Lower leg skin (tissue), 4 donors: ENCODE results near the gene GDF7. TPM values are rescaled to one million over a fixed set of nuclear protein-coding genes. Genes with fewer than 3 reads are reported as not detected.

ENCODE experiments used
- DNase-seq, 2 donors: peaks; one replicate each; pipeline ENCODE4 v3.0.0-alpha.2; 2019; ENCODE audit warnings: low spot score in 2 of 2
- H3K4me3 ChIP-seq: fragments of 200-600 bp; sonication (generic); 2 replicates; pipeline ENCODE4 v1.5.1; 2017; ENCODE audit warnings: mild to moderate bottlenecking, low read depth; ENCODE audit not compliant: poor library complexity, severe bottlenecking
- CTCF ChIP-seq, 3 donors: fragments of 450-650 bp; IDR thresholded peaks; one replicate each; pipeline ENCODE4 v1.5.1; 2016; ENCODE audit warnings: antibody characterized with exemption in 3 of 3, mild to moderate bottlenecking in 3 of 3, moderate library complexity in 2 of 3
- POLR2A ChIP-seq, 2 donors: fragments of 450-650 bp; IDR thresholded peaks; one replicate each; pipeline ENCODE4 v1.6.1; 2016 to 2017; ENCODE audit warnings: antibody characterized with exemption in 2 of 2, mild to moderate bottlenecking in 1 of 2, moderate library complexity in 1 of 2
- WGBS, 2 donors: methylation state at CpG; one replicate each; pipeline ENCODE4 v1.1.5; 2018; 5-methylcytosine and 5-hydroxymethylcytosine counted together
- intact Hi-C: fragments of 100-400 bp; cut with DNase I; formaldehyde crosslinking; loops from one replicate; pipeline ENCODE4 v1.15.0; 2023; ENCODE audit warnings: low total_unique reads
- total RNA-seq, 4 donors: library from RNA; depleted of rRNA; stranded (reverse); fragments of >200 nt; gene quantifications; one replicate each; pipeline ENCODE4 v1.1.0, GENCODE V29; 2016

GDF7 gene
- total RNA-seq, 4 donors from 2014 or later = 0.80 to 3.7 (median 2.4) TPM

GRCh38 chr2:20643060-20643459, 23.9 kb upstream of the GDF7 start:
- intact Hi-C loops = loop anchor here (10.0 kb wide), 1 partner anchor 198 kb away; the partner anchor contains the start of gene RHOB
- 81 to 83% methylated on average over 7 of the region's 7 CpGs for WGBS, 2 donors

GRCh38 chr2:20643826-20644225, 23.1 kb upstream of the GDF7 start:
- TF ChIP-seq POLR2A (IDR thresholded peaks at IDR 0.05) (no peak), CTCF (IDR thresholded peaks at IDR 0.05) (no peak)
- H3K4me3 ChIP-seq = no peak overlapping the region
- intact Hi-C loops = loop anchor here (10.0 kb wide), 1 partner anchor 199 kb away; the partner anchor contains the start of gene RHOB
- WGBS, 2 donors = 65 to 69% methylated on average over 3 of the region's 3 CpGs
- no peak for DNase-seq

More at GRCh38 chr2:20643060-20643459, 23.9 kb upstream of the GDF7 start:
- no peak for TF ChIP-seq POLR2A (IDR thresholded peaks at IDR 0.05)
- no peak for TF ChIP-seq CTCF (IDR thresholded peaks at IDR 0.05)
- DNase-seq = no peak
- H3K4me3 ChIP-seq = no peak overlapping the region

- no peak for DNase-seq
- H3K4me3 ChIP-seq = no peak overlapping the region
- TF ChIP-seq POLR2A (IDR thresholded peaks at IDR 0.05) (no peak), CTCF (IDR thresholded peaks at IDR 0.05) (no peak)
- 91 to 94% methylated on average over 13 to 14 of the region's 14 CpGs for WGBS, 2 donors
- intact Hi-C loops = loop anchor here (5.0 to 10.0 kb wide), 2 partner anchors 200 to 248 kb away; partner anchors contain the start of gene RHOB
These were observed 21.6 kb upstream of the GDF7 start for GRCh38 chr2:20645301-20645701.

- no peak for TF ChIP-seq CTCF (IDR thresholded peaks at IDR 0.05)
- TF ChIP-seq POLR2A (IDR thresholded peaks at IDR 0.05) = no peak
- no peak overlapping the region for H3K4me3 ChIP-seq
- intact Hi-C loops = loop anchor here (5.0 to 10.0 kb wide), 2 partner anchors 201 to 248 kb away; partner anchors contain the start of gene RHOB
- DNase-seq = no peak
- WGBS, 2 donors = 87 to 94% methylated on average over 10 of the region's 10 CpGs
These were observed 21.2 kb upstream of the GDF7 start for GRCh38 chr2:20645761-20646160.

GRCh38 chr2:20646446-20646845, 20.5 kb upstream of the GDF7 start:
- TF ChIP-seq CTCF (IDR thresholded peaks at IDR 0.05) (no peak), POLR2A (IDR thresholded peaks at IDR 0.05) (no peak)
- 98% methylated on average over 10 to 19 of the region's 20 CpGs for WGBS, 2 donors
- no peak overlapping the region for H3K4me3 ChIP-seq
- no peak for DNase-seq
- intact Hi-C loops = loop anchor here (5.0 to 10.0 kb wide), 2 partner anchors 202 to 249 kb away; partner anchors contain the start of gene RHOB

GRCh38 chr2:20647211-20647610, 19.7 kb upstream of the GDF7 start:
- no peak overlapping the region for H3K4me3 ChIP-seq
- DNase-seq = no peak
- TF ChIP-seq POLR2A (IDR thresholded peaks at IDR 0.05) = no peak
- 92 to 96% methylated on average over 3 of the region's 3 CpGs for WGBS, 2 donors
- intact Hi-C loops = loop anchor here (5.0 to 10.0 kb wide), 2 partner anchors 202 to 250 kb away; partner anchors contain the start of gene RHOB
